ENCODE results near the gene LINGO4.

The LINGO4 gene

DNA sequence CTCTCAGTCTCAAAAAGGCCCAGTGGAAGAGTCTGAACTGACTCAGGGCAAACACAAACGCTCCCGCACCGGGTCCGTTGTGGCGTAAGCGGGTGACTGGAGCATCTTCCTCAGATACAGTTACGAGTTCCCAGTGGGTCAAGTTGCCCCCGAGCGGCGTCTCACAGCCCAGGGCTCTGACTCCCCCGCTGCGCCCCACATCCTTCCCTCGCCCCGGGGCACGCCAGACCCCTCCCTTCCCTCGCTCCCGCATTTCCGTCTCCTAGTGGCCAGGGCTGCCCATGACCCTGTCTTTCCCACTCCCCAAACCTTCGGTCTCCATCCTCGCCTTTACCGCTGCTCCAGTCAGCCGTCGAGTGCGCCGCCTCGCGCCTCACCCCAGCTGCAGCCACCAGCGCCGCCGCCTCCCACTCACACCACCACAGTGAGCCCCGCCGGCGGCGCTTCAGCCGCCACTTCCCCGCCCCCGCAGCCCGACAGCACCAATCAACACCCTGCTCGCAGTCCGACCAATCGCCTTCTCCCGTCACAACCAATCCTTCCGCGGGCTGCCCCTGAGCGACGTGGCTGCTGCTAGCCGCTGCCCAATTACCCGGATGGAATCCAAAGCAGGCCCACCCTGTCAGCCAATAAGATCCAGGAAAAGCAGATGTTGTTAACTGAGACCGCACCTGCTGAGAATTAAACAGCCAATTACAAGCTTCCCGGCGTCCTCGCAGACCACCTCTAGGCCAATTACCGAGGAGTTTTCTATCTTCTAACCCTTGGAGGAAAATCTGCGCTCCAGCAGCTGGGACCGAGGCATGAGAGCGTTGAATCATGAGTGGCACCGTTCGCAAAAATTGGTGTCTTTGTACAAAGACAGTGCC lies 14.9 kb downstream of the LINGO4 start, which contains the start of gene TDRKH (continued):
- no peak for TF ChIP-seq ZNF214 (tag by site-specific recombination; IDR thresholded peaks at IDR 0.05; ENCODE audit: borderline replicate concordance)
- TF ChIP-seq ZNF654 (tag by site-specific recombination; IDR thresholded peaks at IDR 0.05; ENCODE audit: low read depth): no peak
- peak; percentile 94 for TF ChIP-seq ZNF600 (tag by site-specific recombination; IDR thresholded peaks at IDR 0.05)
- TF ChIP-seq ZIC2 (tag by site-specific recombination; IDR thresholded peaks at IDR 0.05): peak; percentile 97
- peak; percentile 95 for TF ChIP-seq REPIN1 (tag by site-specific recombination; IDR thresholded peaks at IDR 0.05; ENCODE audit: low read depth)
- peak; percentile 75; the same call in 1 of the 2 replicates for TF ChIP-seq ZNF548 (tag by site-specific recombination; IDR thresholded peaks at IDR 0.05)
- TF ChIP-seq GLI4 (tag by site-specific recombination; IDR thresholded peaks at IDR 0.05): peak; percentile 85; the same call in 1 of the 2 replicates
- TF ChIP-seq ZSCAN23 (tag by site-specific recombination; IDR thresholded peaks at IDR 0.05): peak; percentile 46; the same call in 1 of the 2 replicates
- no peak for TF ChIP-seq ZNF350 (tag by site-specific recombination; IDR thresholded peaks at IDR 0.05)
- TF ChIP-seq ZFP3 (tag by site-specific recombination; IDR thresholded peaks at IDR 0.05; ENCODE audit: low read depth): no peak
- peak; percentile 99 for TF ChIP-seq ZFHX2 (tag by site-specific recombination; conservative IDR thresholded peaks at IDR 0.05)
- no peak for TF ChIP-seq ZNF138 (tag by site-specific recombination; IDR thresholded peaks at IDR 0.05; ENCODE audit: borderline replicate concordance)
- TF ChIP-seq, protein P1, sequence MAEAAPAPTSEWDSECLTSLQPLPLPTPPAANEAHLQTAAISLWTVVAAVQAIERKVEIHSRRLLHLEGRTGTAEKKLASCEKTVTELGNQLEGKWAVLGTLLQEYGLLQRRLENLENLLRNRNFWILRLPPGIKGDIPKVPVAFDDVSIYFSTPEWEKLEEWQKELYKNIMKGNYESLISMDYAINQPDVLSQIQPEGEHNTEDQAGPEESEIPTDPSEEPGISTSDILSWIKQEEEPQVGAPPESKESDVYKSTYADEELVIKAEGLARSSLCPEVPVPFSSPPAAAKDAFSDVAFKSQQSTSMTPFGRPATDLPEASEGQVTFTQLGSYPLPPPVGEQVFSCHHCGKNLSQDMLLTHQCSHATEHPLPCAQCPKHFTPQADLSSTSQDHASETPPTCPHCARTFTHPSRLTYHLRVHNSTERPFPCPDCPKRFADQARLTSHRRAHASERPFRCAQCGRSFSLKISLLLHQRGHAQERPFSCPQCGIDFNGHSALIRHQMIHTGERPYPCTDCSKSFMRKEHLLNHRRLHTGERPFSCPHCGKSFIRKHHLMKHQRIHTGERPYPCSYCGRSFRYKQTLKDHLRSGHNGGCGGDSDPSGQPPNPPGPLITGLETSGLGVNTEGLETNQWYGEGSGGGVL (tag by site-specific recombination; IDR thresholded peaks at IDR 0.05): peak; percentile 89
- peak; percentile 86; the same call in 1 of the 2 replicates for TF ChIP-seq KLF8 (tag by site-specific recombination; IDR thresholded peaks at IDR 0.05)
- TF ChIP-seq, protein P2, sequence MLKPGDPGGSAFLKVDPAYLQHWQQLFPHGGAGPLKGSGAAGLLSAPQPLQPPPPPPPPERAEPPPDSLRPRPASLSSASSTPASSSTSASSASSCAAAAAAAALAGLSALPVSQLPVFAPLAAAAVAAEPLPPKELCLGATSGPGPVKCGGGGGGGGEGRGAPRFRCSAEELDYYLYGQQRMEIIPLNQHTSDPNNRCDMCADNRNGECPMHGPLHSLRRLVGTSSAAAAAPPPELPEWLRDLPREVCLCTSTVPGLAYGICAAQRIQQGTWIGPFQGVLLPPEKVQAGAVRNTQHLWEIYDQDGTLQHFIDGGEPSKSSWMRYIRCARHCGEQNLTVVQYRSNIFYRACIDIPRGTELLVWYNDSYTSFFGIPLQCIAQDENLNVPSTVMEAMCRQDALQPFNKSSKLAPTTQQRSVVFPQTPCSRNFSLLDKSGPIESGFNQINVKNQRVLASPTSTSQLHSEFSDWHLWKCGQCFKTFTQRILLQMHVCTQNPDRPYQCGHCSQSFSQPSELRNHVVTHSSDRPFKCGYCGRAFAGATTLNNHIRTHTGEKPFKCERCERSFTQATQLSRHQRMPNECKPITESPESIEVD (tag by site-specific recombination; IDR thresholded peaks at IDR 0.05): no peak
- peak; percentile 48 for TF ChIP-seq ZNF341 (tag by site-specific recombination; IDR thresholded peaks at IDR 0.05; ENCODE audit: low read depth)
- peak; percentile 56; the same call in 1 of the 2 replicates for TF ChIP-seq ZNF121 (tag by site-specific recombination; IDR thresholded peaks at IDR 0.05)
- TF ChIP-seq ZNF473 (tag by site-specific recombination; IDR thresholded peaks at IDR 0.05): no peak
- peak; percentile 56; the same call in 1 of the 2 replicates for TF ChIP-seq ZBTB8A (tag by site-specific recombination; IDR thresholded peaks at IDR 0.05)
- TF ChIP-seq ZNF157 (tag by site-specific recombination; IDR thresholded peaks at IDR 0.05): no peak
- TF ChIP-seq, protein P3, sequence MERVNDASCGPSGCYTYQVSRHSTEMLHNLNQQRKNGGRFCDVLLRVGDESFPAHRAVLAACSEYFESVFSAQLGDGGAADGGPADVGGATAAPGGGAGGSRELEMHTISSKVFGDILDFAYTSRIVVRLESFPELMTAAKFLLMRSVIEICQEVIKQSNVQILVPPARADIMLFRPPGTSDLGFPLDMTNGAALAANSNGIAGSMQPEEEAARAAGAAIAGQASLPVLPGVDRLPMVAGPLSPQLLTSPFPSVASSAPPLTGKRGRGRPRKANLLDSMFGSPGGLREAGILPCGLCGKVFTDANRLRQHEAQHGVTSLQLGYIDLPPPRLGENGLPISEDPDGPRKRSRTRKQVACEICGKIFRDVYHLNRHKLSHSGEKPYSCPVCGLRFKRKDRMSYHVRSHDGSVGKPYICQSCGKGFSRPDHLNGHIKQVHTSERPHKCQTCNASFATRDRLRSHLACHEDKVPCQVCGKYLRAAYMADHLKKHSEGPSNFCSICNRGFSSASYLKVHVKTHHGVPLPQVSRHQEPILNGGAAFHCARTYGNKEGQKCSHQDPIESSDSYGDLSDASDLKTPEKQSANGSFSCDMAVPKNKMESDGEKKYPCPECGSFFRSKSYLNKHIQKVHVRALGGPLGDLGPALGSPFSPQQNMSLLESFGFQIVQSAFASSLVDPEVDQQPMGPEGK (tag by site-specific recombination; IDR thresholded peaks at IDR 0.05): peak; percentile 98
- TF ChIP-seq GFI1B (tag by site-specific recombination; IDR thresholded peaks at IDR 0.05): no peak
- TF ChIP-seq, protein P4, sequence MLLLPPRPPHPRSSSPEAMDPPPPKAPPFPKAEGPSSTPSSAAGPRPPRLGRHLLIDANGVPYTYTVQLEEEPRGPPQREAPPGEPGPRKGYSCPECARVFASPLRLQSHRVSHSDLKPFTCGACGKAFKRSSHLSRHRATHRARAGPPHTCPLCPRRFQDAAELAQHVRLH (tag by site-specific recombination; IDR thresholded peaks at IDR 0.05): peak; percentile 59; the same call in 1 of the 2 replicates
- peak; percentile 82 for TF ChIP-seq ZSCAN16 (tag by site-specific recombination; IDR thresholded peaks at IDR 0.05)
- TF ChIP-seq ZNF561 (tag by site-specific recombination; IDR thresholded peaks at IDR 0.05; ENCODE audit: borderline replicate concordance): peak; percentile 61; the same call in 1 of the 2 replicates
- no peak for TF ChIP-seq ZNF677 (tag by site-specific recombination; IDR thresholded peaks at IDR 0.05)
- peak; percentile 99 for TF ChIP-seq GLIS2 (tag by site-specific recombination; IDR thresholded peaks at IDR 0.05)
- no peak for TF ChIP-seq ZBTB1 (tag by site-specific recombination; IDR thresholded peaks at IDR 0.05)
- TF ChIP-seq, protein P5, sequence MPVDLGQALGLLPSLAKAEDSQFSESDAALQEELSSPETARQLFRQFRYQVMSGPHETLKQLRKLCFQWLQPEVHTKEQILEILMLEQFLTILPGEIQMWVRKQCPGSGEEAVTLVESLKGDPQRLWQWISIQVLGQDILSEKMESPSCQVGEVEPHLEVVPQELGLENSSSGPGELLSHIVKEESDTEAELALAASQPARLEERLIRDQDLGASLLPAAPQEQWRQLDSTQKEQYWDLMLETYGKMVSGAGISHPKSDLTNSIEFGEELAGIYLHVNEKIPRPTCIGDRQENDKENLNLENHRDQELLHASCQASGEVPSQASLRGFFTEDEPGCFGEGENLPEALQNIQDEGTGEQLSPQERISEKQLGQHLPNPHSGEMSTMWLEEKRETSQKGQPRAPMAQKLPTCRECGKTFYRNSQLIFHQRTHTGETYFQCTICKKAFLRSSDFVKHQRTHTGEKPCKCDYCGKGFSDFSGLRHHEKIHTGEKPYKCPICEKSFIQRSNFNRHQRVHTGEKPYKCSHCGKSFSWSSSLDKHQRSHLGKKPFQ (tag by site-specific recombination; IDR thresholded peaks at IDR 0.05): peak; percentile 98

All from HEK293 (cell line).